ENCODE measurements around the gene RIT1. TPM values are rescaled to one million over a fixed set of nuclear protein-coding genes. Genes with fewer than 3 reads are reported as not detected.

RIT1 gene
- total RNA-seq, 1 donor from 2014 or later = 69.2 TPM

- H3K4me1 Mint-ChIP-seq (ENCODE audit: unreplicated experiment) = peaks cover 7% of the 10 kb centered on the region
- H3K27me3 Mint-ChIP-seq (ENCODE audit: unreplicated experiment) = no peaks in the 10 kb centered on the region
- no peak overlapping the region for H3K4me3 Mint-ChIP-seq (ENCODE audit: unreplicated experiment)
- no peaks in the 10 kb centered on the region for H3K9me3 Mint-ChIP-seq (ENCODE audit: unreplicated experiment)
- H3K27ac Mint-ChIP-seq (ENCODE audit: unreplicated experiment) = no peak overlapping the region
- H3K36me3 Mint-ChIP-seq (ENCODE audit: low read depth, unreplicated experiment) = no peaks in the 10 kb centered on the region
- DNase-seq (ENCODE audit: low spot score) = no peak
- TF ChIP-seq, protein P1, sequence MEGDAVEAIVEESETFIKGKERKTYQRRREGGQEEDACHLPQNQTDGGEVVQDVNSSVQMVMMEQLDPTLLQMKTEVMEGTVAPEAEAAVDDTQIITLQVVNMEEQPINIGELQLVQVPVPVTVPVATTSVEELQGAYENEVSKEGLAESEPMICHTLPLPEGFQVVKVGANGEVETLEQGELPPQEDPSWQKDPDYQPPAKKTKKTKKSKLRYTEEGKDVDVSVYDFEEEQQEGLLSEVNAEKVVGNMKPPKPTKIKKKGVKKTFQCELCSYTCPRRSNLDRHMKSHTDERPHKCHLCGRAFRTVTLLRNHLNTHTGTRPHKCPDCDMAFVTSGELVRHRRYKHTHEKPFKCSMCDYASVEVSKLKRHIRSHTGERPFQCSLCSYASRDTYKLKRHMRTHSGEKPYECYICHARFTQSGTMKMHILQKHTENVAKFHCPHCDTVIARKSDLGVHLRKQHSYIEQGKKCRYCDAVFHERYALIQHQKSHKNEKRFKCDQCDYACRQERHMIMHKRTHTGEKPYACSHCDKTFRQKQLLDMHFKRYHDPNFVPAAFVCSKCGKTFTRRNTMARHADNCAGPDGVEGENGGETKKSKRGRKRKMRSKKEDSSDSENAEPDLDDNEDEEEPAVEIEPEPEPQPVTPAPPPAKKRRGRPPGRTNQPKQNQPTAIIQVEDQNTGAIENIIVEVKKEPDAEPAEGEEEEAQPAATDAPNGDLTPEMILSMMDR (IDR thresholded peaks at IDR 0.05; ENCODE audit: unreplicated experiment) = no peak
Measured at GRCh38 chr1:155889566-155889965, 21.6 kb downstream of the RIT1 start.

GRCh38 chr1:155888481-155888880 lies 22.7 kb downstream of the RIT1 start:
- H3K4me3 Mint-ChIP-seq (ENCODE audit: unreplicated experiment) = no peak overlapping the region
- TF ChIP-seq, protein P1 (IDR thresholded peaks at IDR 0.05; ENCODE audit: unreplicated experiment) = no peak
- no peaks in the 10 kb centered on the region for H3K9me3 Mint-ChIP-seq (ENCODE audit: unreplicated experiment)
- H3K36me3 Mint-ChIP-seq (ENCODE audit: low read depth, unreplicated experiment) = no peaks in the 10 kb centered on the region
- H3K4me1 Mint-ChIP-seq (ENCODE audit: unreplicated experiment) = peaks cover 3% of the 10 kb centered on the region
- H3K27me3 Mint-ChIP-seq (ENCODE audit: unreplicated experiment) = peaks cover 2% of the 10 kb centered on the region
- no peak overlapping the region for H3K27ac Mint-ChIP-seq (ENCODE audit: unreplicated experiment)
- DNase-seq (ENCODE audit: low spot score) = no peak

DNA sequence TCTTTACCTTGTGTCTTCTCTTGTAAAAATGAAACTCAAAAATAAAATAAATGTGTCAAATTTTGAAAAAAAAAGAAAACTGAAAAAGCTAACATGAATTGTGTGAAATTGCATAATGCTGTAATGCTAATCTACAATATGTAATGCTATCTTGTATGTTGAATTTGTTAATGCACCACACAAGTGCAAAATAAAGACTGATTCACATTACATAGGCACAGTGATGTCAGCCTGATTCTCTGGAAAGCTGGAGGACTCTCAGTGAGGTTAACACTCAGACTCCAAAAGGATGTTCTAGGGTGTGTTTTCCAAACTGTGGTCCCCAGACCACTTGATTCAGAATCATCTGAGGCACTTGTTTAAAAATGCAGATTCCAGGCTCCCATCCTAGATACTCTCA lies 26.2 kb downstream of the RIT1 start:
- Mint-ChIP-seq H3K27ac (ENCODE audit: unreplicated experiment) (no peak overlapping the region), H3K36me3 (ENCODE audit: low read depth, unreplicated experiment) (peaks cover 8% of the 10 kb centered on the region), H3K9me3 (ENCODE audit: unreplicated experiment) (no peaks in the 10 kb centered on the region), H3K27me3 (ENCODE audit: unreplicated experiment) (peaks cover 5% of the 10 kb centered on the region), H3K4me3 (ENCODE audit: unreplicated experiment) (no peak overlapping the region), H3K4me1 (ENCODE audit: unreplicated experiment) (no peaks in the 10 kb centered on the region)
- DNase-seq (ENCODE audit: low spot score) = no peak
- TF ChIP-seq, protein P1 (IDR thresholded peaks at IDR 0.05; ENCODE audit: unreplicated experiment) = no peak

DNA sequence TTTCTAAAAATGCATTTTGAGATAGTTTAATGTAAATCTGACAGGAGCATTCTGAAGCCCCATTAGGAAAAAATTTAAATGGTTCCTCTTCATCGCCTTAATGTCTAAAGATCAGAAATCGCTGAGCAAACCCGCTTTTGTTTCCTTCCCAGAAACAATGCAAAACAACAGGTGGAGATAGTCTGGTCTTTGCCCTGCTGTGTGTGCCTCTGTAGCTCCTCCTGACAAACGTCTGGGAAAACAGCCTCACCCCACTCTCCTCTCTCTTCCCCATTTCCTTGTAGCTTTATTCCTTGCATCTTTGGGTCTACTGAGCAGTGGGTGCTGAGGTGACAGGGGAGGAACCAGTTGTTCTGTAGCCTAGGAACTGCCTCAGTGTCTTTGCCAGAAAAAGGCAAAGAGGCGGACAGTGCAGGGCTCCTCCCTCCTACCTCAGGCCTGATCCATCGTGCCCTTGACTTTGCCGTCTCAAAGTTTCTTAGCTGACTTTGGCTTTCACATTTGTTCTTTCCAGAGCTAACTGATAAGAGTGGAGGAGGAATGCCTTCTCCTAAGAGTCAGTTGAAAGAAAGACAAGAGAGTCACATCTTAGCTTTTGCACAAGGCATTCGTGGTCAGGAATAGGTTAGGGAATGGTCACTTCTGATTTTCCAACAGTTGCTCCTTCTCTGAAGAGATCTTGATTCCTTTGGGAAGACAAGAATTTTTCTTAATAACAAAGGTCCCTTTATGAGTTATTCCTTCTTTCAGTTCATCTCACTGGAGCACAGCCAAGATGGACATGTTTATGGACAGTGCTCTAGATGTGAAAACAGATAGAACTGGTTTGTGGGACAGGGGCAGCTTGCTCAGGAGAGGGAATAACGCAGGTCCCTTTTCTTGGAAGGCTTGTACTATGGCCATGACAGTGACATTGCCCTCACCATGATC lies 26.9 kb downstream of the RIT1 start:
- no peak for DNase-seq (ENCODE audit: low spot score)
- Mint-ChIP-seq H3K4me3 (ENCODE audit: unreplicated experiment) (no peak overlapping the region), H3K27ac (ENCODE audit: unreplicated experiment) (no peak overlapping the region)

More for the DNA sequence above, 26.9 kb downstream of the RIT1 start:
- TF ChIP-seq, protein P1 (IDR thresholded peaks at IDR 0.05; ENCODE audit: unreplicated experiment) = no peak
- Mint-ChIP-seq H3K36me3 (ENCODE audit: low read depth, unreplicated experiment) (peaks cover 8% of the 10 kb centered on the region), H3K27me3 (ENCODE audit: unreplicated experiment) (peaks cover 5% of the 10 kb centered on the region), H3K9me3 (ENCODE audit: unreplicated experiment) (no peaks in the 10 kb centered on the region), H3K4me1 (ENCODE audit: unreplicated experiment) (no peaks in the 10 kb centered on the region)

All from endothelial cell (in vitro differentiated cells).